Ishikawa (cell line): ENCODE data around the gene DACH2.

Source experiments
- CEBPB ChIP-seq: IDR thresholded peaks from 2 replicates; pipeline ENCODE4 v1.6.1; 2012
- CREB1 ChIP-seq: IDR thresholded peaks from 2 replicates; pipeline ENCODE4 v1.6.1; 2012; ENCODE audit warnings: low read depth
- EGR1 ChIP-seq: IDR thresholded peaks from 2 replicates; pipeline ENCODE4 v1.6.1; 2012
- EP300 ChIP-seq: IDR thresholded peaks from 2 replicates; pipeline ENCODE4 v1.6.1; 2012; ENCODE audit warnings: borderline replicate concordance
- FOXM1 ChIP-seq: IDR thresholded peaks from 2 replicates; pipeline ENCODE4 v1.6.1; 2012; ENCODE audit warnings: low read depth, borderline replicate concordance
- NFIC ChIP-seq: IDR thresholded peaks from 2 replicates; pipeline ENCODE4 v1.6.1; 2012
- RAD21 ChIP-seq: IDR thresholded peaks from 2 replicates; pipeline ENCODE4 v1.6.1; 2012; ENCODE audit warnings: low read depth
- TAF1 ChIP-seq: IDR thresholded peaks from 2 replicates; pipeline ENCODE4 v1.6.1; 2012; ENCODE audit warnings: low read depth, mild to moderate bottlenecking
- TCF12 ChIP-seq: IDR thresholded peaks from 2 replicates; pipeline ENCODE4 v1.6.1; 2012; ENCODE audit warnings: low read depth
- USF1 ChIP-seq: IDR thresholded peaks from 2 replicates; pipeline ENCODE4 v1.6.1; 2012
- TF ChIP-seq, protein P1 (sequence below): IDR thresholded peaks from 2 replicates; pipeline ENCODE4 v1.6.1; 2012
- TF ChIP-seq, protein P2 (sequence below): IDR thresholded peaks from 2 replicates; pipeline ENCODE4 v1.6.1; 2012; ENCODE audit warnings: low read depth, mild to moderate bottlenecking

DNA sequence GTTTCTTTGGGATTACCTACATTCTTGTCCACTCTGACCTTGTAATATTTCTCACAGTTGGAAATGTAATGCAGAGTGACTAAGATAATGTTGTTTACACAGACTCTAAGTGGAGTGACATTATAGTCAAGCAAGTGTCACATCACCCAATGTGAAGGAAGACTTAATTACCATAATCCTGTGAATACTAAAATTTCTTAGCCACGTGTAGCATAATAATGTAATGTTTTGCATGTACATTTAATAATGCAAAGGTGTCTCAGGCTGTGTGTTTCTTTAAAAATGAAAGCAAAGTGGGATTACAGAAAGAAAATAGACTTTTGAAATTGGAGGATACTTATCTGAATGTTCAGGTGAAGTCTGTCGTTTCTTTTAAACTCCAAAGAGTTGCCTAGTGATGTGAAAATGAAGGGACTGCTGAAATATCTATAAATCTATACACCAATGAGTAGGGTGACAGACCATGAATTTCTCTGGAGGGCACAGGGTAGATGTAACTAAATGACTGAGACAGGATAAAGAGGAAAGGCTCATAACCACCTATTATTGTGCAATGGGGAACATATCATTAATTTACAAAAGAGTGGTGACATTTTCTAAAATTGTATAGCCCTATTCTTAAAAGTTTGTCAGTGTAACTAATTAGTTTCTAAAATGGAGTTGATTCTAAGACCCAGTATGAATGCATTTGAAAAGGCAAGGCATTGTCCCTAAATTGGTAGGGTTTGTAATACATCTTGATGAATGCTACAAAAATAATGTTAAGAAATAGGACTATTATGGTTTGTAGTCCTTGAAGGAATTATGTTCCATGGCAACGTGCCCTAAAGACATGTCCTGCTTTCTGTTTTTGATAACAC is 235.7 kb downstream of the DACH2 start:
- TF ChIP-seq FOXM1 (no peak), EGR1 (no peak), CEBPB (no peak), RAD21 (no peak), CREB1 (no peak), TAF1 (no peak), EP300 (no peak), TCF12 (no peak), NFIC (no peak), USF1 (no peak)
- TF ChIP-seq, protein P1, sequence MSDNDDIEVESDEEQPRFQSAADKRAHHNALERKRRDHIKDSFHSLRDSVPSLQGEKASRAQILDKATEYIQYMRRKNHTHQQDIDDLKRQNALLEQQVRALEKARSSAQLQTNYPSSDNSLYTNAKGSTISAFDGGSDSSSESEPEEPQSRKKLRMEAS, result no peak
- TF ChIP-seq, protein P2, sequence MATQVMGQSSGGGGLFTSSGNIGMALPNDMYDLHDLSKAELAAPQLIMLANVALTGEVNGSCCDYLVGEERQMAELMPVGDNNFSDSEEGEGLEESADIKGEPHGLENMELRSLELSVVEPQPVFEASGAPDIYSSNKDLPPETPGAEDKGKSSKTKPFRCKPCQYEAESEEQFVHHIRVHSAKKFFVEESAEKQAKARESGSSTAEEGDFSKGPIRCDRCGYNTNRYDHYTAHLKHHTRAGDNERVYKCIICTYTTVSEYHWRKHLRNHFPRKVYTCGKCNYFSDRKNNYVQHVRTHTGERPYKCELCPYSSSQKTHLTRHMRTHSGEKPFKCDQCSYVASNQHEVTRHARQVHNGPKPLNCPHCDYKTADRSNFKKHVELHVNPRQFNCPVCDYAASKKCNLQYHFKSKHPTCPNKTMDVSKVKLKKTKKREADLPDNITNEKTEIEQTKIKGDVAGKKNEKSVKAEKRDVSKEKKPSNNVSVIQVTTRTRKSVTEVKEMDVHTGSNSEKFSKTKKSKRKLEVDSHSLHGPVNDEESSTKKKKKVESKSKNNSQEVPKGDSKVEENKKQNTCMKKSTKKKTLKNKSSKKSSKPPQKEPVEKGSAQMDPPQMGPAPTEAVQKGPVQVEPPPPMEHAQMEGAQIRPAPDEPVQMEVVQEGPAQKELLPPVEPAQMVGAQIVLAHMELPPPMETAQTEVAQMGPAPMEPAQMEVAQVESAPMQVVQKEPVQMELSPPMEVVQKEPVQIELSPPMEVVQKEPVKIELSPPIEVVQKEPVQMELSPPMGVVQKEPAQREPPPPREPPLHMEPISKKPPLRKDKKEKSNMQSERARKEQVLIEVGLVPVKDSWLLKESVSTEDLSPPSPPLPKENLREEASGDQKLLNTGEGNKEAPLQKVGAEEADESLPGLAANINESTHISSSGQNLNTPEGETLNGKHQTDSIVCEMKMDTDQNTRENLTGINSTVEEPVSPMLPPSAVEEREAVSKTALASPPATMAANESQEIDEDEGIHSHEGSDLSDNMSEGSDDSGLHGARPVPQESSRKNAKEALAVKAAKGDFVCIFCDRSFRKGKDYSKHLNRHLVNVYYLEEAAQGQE, result no peak
